SK-N-SH treated with all-trans-retinoic acid at 6 μM for 48 hours (cell line): ENCODE results near the gene ZBTB49.

Source experiments
- ATAC-seq: fragments of 200-7000 bp; cut with Tn5 transposase; 3 replicates; pipeline ENCODE4 v1.9.1; 2020; ENCODE audit warnings: mild to moderate bottlenecking, moderate library complexity
- ARNTL ChIP-seq: fragments of 450-650 bp; formaldehyde crosslinking; IDR thresholded peaks from 2 replicates; pipeline ENCODE4 v1.5.0; 2020; ENCODE audit warnings: low read depth, mild to moderate bottlenecking, moderate library complexity, borderline replicate concordance
- CSDC2 ChIP-seq: fragments of 250-450 bp; sonication (Bioruptor Pico); IDR thresholded peaks from 2 replicates; pipeline ENCODE4 v1.5.0; 2020; ENCODE audit warnings: mild to moderate bottlenecking, moderate library complexity
- CSRNP3 ChIP-seq: fragments of 250-450 bp; sonication (Bioruptor Pico); IDR thresholded peaks from 2 replicates; pipeline ENCODE4 v1.5.1; 2021; ENCODE audit warnings: mild to moderate bottlenecking, moderate library complexity
- ESRRG ChIP-seq: fragments of 250-450 bp; sonication (Bioruptor Pico); IDR thresholded peaks from 2 replicates; pipeline ENCODE4 v1.6.1; 2021; ENCODE audit warnings: mild to moderate bottlenecking
- GLIS3 ChIP-seq: fragments of 250-450 bp; sonication (Bioruptor Pico); IDR thresholded peaks from 2 replicates; pipeline ENCODE4 v1.5.0; 2020; ENCODE audit warnings: mild to moderate bottlenecking, moderate library complexity
- ISL1 ChIP-seq: fragments of 250-450 bp; sonication (Bioruptor Pico); IDR thresholded peaks from 2 replicates; pipeline ENCODE4 v2.1.2; 2022; ENCODE audit warnings: mild to moderate bottlenecking, moderate library complexity
- PATZ1 ChIP-seq: fragments of 250-450 bp; sonication (Bioruptor Pico); IDR thresholded peaks from 2 replicates; pipeline ENCODE4 v1.8.0; 2020; ENCODE audit warnings: mild to moderate bottlenecking, moderate library complexity, borderline replicate concordance
- PPARA ChIP-seq: fragments of 250-450 bp; sonication (Bioruptor Pico); IDR thresholded peaks from 2 replicates; pipeline ENCODE4 v1.5.0; 2020; ENCODE audit warnings: mild to moderate bottlenecking, borderline replicate concordance
- RARB ChIP-seq: fragments of 250-450 bp; sonication (Bioruptor Pico); IDR thresholded peaks from 2 replicates; pipeline ENCODE4 v1.8.0; 2021; ENCODE audit warnings: mild to moderate bottlenecking, moderate library complexity
- SNAI2 ChIP-seq: fragments of 250-450 bp; sonication (Bioruptor Pico); IDR thresholded peaks from 2 replicates; pipeline ENCODE4 v1.5.0; 2020; ENCODE audit warnings: mild to moderate bottlenecking, moderate library complexity
- TCF4 ChIP-seq: fragments of 250-450 bp; sonication (Bioruptor Pico); IDR thresholded peaks from 2 replicates; pipeline ENCODE4 v1.8.0; 2021; ENCODE audit warnings: mild to moderate bottlenecking, moderate library complexity, borderline replicate concordance
- TOX ChIP-seq: fragments of 250-450 bp; sonication (Bioruptor Pico); IDR thresholded peaks from 2 replicates; pipeline ENCODE4 v1.8.0; 2021; ENCODE audit warnings: mild to moderate bottlenecking, moderate library complexity, borderline replicate concordance
- ZC3H10 ChIP-seq: fragments of 250-450 bp; sonication (Bioruptor Pico); IDR thresholded peaks from 2 replicates; pipeline ENCODE4 v1.5.1; 2021; ENCODE audit warnings: mild to moderate bottlenecking, moderate library complexity
- ZFP3 ChIP-seq: fragments of 250-450 bp; sonication (Bioruptor Pico); IDR thresholded peaks from 2 replicates; pipeline ENCODE4 v1.5.0; 2020; ENCODE audit warnings: mild to moderate bottlenecking, moderate library complexity
- ZFP30 ChIP-seq: fragments of 450-650 bp; formaldehyde crosslinking; IDR thresholded peaks from 2 replicates; pipeline ENCODE4 v1.5.0; 2022; ENCODE audit warnings: mild to moderate bottlenecking, moderate library complexity
- ZNF565 ChIP-seq: fragments of 450-650 bp; formaldehyde crosslinking; conservative IDR thresholded peaks from 2 replicates; pipeline ENCODE4 v1.5.0; 2020; ENCODE audit warnings: low read depth, mild to moderate bottlenecking, moderate library complexity
- ZNF8 ChIP-seq: fragments of 450-650 bp; formaldehyde crosslinking; IDR thresholded peaks from 2 replicates; pipeline ENCODE4 v1.5.0; 2020; ENCODE audit warnings: mild to moderate bottlenecking, moderate library complexity
- TF ChIP-seq, protein P1 (sequence below): fragments of 250-450 bp; sonication (Bioruptor Pico); IDR thresholded peaks from 2 replicates; pipeline ENCODE4 v1.5.0; 2020; ENCODE audit warnings: mild to moderate bottlenecking, moderate library complexity
- TF ChIP-seq, protein P2 (sequence below): fragments of 250-450 bp; sonication (Bioruptor Pico); IDR thresholded peaks from 2 replicates; pipeline ENCODE4 v1.5.1; 2020; ENCODE audit warnings: low read depth, mild to moderate bottlenecking, moderate library complexity

Gene ZBTB49

DNA sequence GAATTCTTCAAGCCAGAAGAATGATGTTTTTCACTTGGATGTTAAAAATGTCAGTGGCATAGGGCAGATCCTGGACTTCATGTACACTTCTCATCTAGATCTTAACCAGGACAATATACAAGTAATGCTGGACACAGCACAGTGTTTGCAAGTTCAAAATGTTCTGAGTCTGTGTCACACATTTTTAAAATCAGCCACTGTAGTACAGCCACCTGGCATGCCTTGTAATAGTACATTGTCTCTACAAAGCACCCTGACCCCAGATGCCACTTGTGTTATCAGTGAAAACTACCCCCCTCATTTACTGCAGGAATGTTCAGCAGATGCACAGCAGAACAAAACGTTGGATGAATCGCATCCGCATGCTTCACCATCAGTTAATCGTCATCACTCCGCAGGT, 11.9 kb downstream of the ZBTB49 start:
- no peak for ATAC-seq
- no peak for TF ChIP-seq TCF4 (CRISPR knock-in tag)
- no peak for TF ChIP-seq GLIS3 (CRISPR knock-in tag)
- TF ChIP-seq, protein P1, sequence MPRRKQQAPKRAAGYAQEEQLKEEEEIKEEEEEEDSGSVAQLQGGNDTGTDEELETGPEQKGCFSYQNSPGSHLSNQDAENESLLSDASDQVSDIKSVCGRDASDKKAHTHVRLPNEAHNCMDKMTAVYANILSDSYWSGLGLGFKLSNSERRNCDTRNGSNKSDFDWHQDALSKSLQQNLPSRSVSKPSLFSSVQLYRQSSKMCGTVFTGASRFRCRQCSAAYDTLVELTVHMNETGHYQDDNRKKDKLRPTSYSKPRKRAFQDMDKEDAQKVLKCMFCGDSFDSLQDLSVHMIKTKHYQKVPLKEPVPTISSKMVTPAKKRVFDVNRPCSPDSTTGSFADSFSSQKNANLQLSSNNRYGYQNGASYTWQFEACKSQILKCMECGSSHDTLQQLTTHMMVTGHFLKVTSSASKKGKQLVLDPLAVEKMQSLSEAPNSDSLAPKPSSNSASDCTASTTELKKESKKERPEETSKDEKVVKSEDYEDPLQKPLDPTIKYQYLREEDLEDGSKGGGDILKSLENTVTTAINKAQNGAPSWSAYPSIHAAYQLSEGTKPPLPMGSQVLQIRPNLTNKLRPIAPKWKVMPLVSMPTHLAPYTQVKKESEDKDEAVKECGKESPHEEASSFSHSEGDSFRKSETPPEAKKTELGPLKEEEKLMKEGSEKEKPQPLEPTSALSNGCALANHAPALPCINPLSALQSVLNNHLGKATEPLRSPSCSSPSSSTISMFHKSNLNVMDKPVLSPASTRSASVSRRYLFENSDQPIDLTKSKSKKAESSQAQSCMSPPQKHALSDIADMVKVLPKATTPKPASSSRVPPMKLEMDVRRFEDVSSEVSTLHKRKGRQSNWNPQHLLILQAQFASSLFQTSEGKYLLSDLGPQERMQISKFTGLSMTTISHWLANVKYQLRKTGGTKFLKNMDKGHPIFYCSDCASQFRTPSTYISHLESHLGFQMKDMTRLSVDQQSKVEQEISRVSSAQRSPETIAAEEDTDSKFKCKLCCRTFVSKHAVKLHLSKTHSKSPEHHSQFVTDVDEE (CRISPR knock-in tag) = no peak
- no peak for TF ChIP-seq TOX
- TF ChIP-seq ZNF8 = no peak
- TF ChIP-seq ESRRG = no peak
- no peak for TF ChIP-seq ZC3H10 (CRISPR knock-in tag)
- no peak for TF ChIP-seq ZFP30 (CRISPR knock-in tag)
- TF ChIP-seq CSDC2 = no peak
- no peak for TF ChIP-seq PPARA (CRISPR knock-in tag)
- no peak for TF ChIP-seq ARNTL
- no peak for TF ChIP-seq SNAI2 (CRISPR knock-in tag)
- TF ChIP-seq, protein P2, sequence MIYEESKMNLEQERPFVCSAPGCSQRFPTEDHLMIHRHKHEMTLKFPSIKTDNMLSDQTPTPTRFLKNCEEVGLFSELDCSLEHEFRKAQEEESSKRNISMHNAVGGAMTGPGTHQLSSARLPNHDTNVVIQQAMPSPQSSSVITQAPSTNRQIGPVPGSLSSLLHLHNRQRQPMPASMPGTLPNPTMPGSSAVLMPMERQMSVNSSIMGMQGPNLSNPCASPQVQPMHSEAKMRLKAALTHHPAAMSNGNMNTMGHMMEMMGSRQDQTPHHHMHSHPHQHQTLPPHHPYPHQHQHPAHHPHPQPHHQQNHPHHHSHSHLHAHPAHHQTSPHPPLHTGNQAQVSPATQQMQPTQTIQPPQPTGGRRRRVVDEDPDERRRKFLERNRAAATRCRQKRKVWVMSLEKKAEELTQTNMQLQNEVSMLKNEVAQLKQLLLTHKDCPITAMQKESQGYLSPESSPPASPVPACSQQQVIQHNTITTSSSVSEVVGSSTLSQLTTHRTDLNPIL (CRISPR knock-in tag) = no peak
- TF ChIP-seq, all 23 proteins: peak for 0

- TF ChIP-seq ZFP3 (CRISPR knock-in tag) = no peak
- no peak for TF ChIP-seq PATZ1 (CRISPR knock-in tag)
- TF ChIP-seq ZNF8 = no peak
- no peak for TF ChIP-seq ZFP30 (CRISPR knock-in tag)
- TF ChIP-seq TOX = no peak
- TF ChIP-seq, protein P2 (CRISPR knock-in tag) = no peak
- TF ChIP-seq, protein P1 (CRISPR knock-in tag) = no peak
- TF ChIP-seq ISL1 = no peak
- no peak for TF ChIP-seq ESRRG
- no peak for TF ChIP-seq RARB
- no peak for TF ChIP-seq ZNF565
- TF ChIP-seq CSDC2 = no peak
- no peak for ATAC-seq
Observed at GRCh38 chr4:4302416-4302815, 12.4 kb downstream of the ZBTB49 start.

DNA sequence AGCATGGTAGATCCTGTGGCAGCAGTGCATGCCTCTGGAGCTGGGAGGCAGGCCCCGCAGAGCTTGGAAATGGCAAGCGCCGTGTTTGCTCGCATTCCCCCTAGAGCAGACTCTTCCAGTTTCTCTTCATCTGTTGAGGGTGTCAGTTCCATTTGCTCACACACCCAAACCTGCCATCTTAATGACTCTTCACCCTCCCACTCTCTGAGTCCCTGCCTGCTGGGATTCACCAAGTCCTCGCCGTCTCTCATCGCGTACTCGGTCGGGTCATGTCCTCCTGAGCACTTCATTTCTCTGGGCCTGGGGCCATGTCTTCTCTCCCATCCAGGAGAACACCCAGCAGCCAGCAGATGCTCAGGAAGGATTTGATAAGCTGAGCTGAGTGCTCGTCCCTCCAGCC, 16.9 kb downstream of the ZBTB49 start:
- ATAC-seq = no peak

More for the DNA sequence above, 16.9 kb downstream of the ZBTB49 start:
- TF ChIP-seq, protein P1 (CRISPR knock-in tag) = no peak
- TF ChIP-seq CSRNP3 (CRISPR knock-in tag) = no peak
